RWPE1 (cell line): ENCODE data around the gene EVI5.

ENCODE experiments used
- CTCF ChIA-PET: fragments of 350-600 bp; sonication (Branson Sonifier 250); formaldehyde crosslinking; extraction: SDS; loops from one replicate; lab custom pipeline; 2021; lab: Yijun Ruan, JAX
- POLR2A ChIA-PET: fragments of 400-600 bp; formaldehyde crosslinking; extraction: SDS; loops from one replicate; lab custom pipeline; 2020; ENCODE audit warnings: antibody characterized with exemption; ENCODE audit not compliant: low non-redundant PET; lab: Yijun Ruan, JAX
- DNase-seq: peaks from one replicate; pipeline ENCODE4 v3.0.0; 2012; ENCODE audit warnings: low spot score
- H3K27ac ChIP-seq: fragments of 450-650 bp; 2 replicates; pipeline ENCODE4 v1.5.1; 2017
- CTCF ChIP-seq: fragments of 450-650 bp; conservative IDR thresholded peaks from 2 replicates; pipeline ENCODE4 v1.5.1; 2017; ENCODE audit warnings: low read depth, mild to moderate bottlenecking

EVI5 gene

GRCh38 chr1:92567211-92567868, 217.6 kb downstream of the EVI5 start:
- peak; percentile 10 for DNase-seq
- ChIA-PET CTCF (interaction anchor here (0.6 kb wide), 1 partner anchor 189 kb away, joined by 4 read pairs; no protein-coding TSS in a partner anchor), POLR2A (interaction anchor here (0.5 kb wide), 1 partner anchor 1071 kb away, joined by 7 read pairs; no protein-coding TSS in a partner anchor)
- H3K27ac ChIP-seq = no peak overlapping the region
- no peak for TF ChIP-seq CTCF

- CTCF ChIA-PET = no interaction called here
- DNase-seq = no peak
- POLR2A ChIA-PET = no interaction called here
- TF ChIP-seq CTCF = no peak
- H3K27ac ChIP-seq = no peak overlapping the region
These were observed 221.3 kb downstream of the EVI5 start for GRCh38 chr1:92563457-92564216.

GRCh38 chr1:92556350-92556749, 228.6 kb downstream of the EVI5 start:
- no peak for DNase-seq
- ChIA-PET POLR2A (no interaction called here), CTCF (interaction anchor here (0.6 kb wide), 3 partner anchors 14 to 653 kb away, joined by 3 to 8 read pairs (median 6); no protein-coding TSS in a partner anchor)
- TF ChIP-seq CTCF = no peak
- no peak overlapping the region for H3K27ac ChIP-seq

GRCh38 chr1:92554216-92554615, 230.7 kb downstream of the EVI5 start:
- DNase-seq = no peak
- TF ChIP-seq CTCF = no peak
- POLR2A ChIA-PET = no interaction called here
- CTCF ChIA-PET = interaction anchor here (0.5 to 0.7 kb wide), 3 partner anchors 28 to 1041 kb away, joined by 3 to 5 read pairs (median 5); no protein-coding TSS in a partner anchor
- H3K27ac ChIP-seq = no peak overlapping the region

- POLR2A ChIA-PET = no interaction called here
- CTCF ChIA-PET = no interaction called here
- no peak for TF ChIP-seq CTCF
- H3K27ac ChIP-seq = no peak overlapping the region
- DNase-seq = no peak
These were observed 233.0 kb downstream of the EVI5 start for GRCh38 chr1:92551916-92552315.

GRCh38 chr1:92544756-92545165, 240.1 kb downstream of the EVI5 start:
- no peak for DNase-seq
- ChIA-PET CTCF (no interaction called here), POLR2A (no interaction called here)

More at GRCh38 chr1:92544756-92545165, 240.1 kb downstream of the EVI5 start:
- TF ChIP-seq CTCF = no peak
- no peak overlapping the region for H3K27ac ChIP-seq
